Pancreas (tissue), 10 donors: ENCODE data around the gene CASP10. TPM values are rescaled to one million over a fixed set of nuclear protein-coding genes. Genes with fewer than 3 reads are reported as not detected.
"Not testable (repeated sequence)": the region's sequence is repeated elsewhere in the genome, so short reads cannot be mapped to it uniquely, and the experiment has no call there.

Source experiments
- ATAC-seq, 4 donors: fragments of 200-7000 bp; cut with Tn5 transposase; one replicate each; pipeline versions ENCODE4 v1.8.0 to v1.9.1; 2020; ENCODE audit warnings: mild to moderate bottlenecking in 4 of 4, moderate library complexity in 4 of 4
- DNase-seq, 6 donors: peaks; one replicate each; pipeline ENCODE4 v3.0.0-alpha.2; 2020
- FAIRE-seq: peaks from 2 replicates; lab custom pipeline; 2012; peaks lifted over from hg19 to GRCh38; lab: Jason Lieb, UNC
- H3K27ac ChIP-seq, 4 donors: fragments of 200-600 bp; sonication (generic); 1 replicate in 3 of 4; 2 replicates in 1 of 4; pipeline versions ENCODE4 v1.5.0 to v1.8.0; 2020
- H3K27me3 ChIP-seq, 4 donors: fragments of 200-600 bp; one replicate each; pipeline ENCODE4 v1.8.0; 2021
- H3K36me3 ChIP-seq, 3 donors: fragments of 200-600 bp; sonication (generic) in 1 of 3; one replicate each; pipeline versions ENCODE4 v1.5.0 to v1.8.0; 2020 to 2021
- H3K4me1 ChIP-seq, 3 donors: fragments of 200-600 bp; one replicate each; pipeline ENCODE4 v1.8.0; 2021
- H3K4me3 ChIP-seq, 4 donors: fragments of 200-600 bp; sonication (generic) in 2 of 4; one replicate each; pipeline versions ENCODE4 v1.5.0 to v1.8.0; 2020 to 2021
- H3K9me3 ChIP-seq, 4 donors: fragments of 200-600 bp; one replicate each; pipeline ENCODE4 v1.8.0; 2021
- CTCF ChIP-seq, 4 donors: fragments of 200-600 bp; sonication (generic) in 3 of 4; IDR thresholded peaks; one replicate each; pipeline versions ENCODE4 v1.5.0 to v1.8.0; 2021; ENCODE audit warnings: antibody characterized with exemption in 4 of 4
- WGBS, 2 donors: extraction: QIAGEN DNeasy Blood & Tissue Kit; methylation state at CpG; one replicate each; pipeline ENCODE4 v1.1.7; 2013; 5-methylcytosine and 5-hydroxymethylcytosine counted together
- intact Hi-C, 3 donors: fragments of 100-400 bp; cut with DNase I; formaldehyde crosslinking; loops; one replicate each; pipeline versions ENCODE4 v1.11.1 to v1.14.2; 2022
- polyA plus RNA-seq, 2 donors: library from polyadenylated mRNA; stranded (reverse); fragments of 200-250 nt; gene quantifications; one replicate each; pipeline ENCODE4 v1.2.3, GENCODE V29; 2013
- total RNA-seq, 6 donors: library from RNA; stranded (reverse); fragmentation: NEBNext Ultra II Directional in 4 of 6; extraction: Animal tissue kit (Norgen Biotek cat#: 25700) in 4 of 6; gene quantifications; one replicate each; pipeline versions ENCODE4 v1.2.1 to v1.2.4, GENCODE V29; 2021 to 2023
- donor health status: healthy with polysubstance abuse.
- donor health status: DM: no; HTN: no; CAD: no; lungs with moderate emphysema.
- donor health status: DM: no; HTN: no; CAD: no.
- donor health status: control.
- donor health status: control.
- donor health status: Bipolar disorder and iron deficiency.
- donor health status: DM: yes; HTN: yes; CAD: no.
- donor health status: DM: no; HTN: no; CAD: no.
- donor health status: DM: no; HTN: no; CAD: no.
- donor health status: DM: yes; HTN: yes; CAD: no.

CASP10 gene
- total and polyA plus RNA-seq, 8 donors, result 3.0 to 11.7 (median 5.1) TPM

GRCh38 chr2:201138401-201138970, 44.5 kb upstream of the CASP10 start:
- Histone ChIP-seq H3K27ac (no peak overlapping the region), H3K36me3 (peaks cover 0 to 77% (median 31%) of the 10 kb centered on the region in 3 donors), H3K27me3 (no peaks in the 10 kb centered on the region), H3K9me3 (no peaks in the 10 kb centered on the region), H3K4me1 (no peaks in the 10 kb centered on the region), H3K4me3 (no peak overlapping the region)
- FAIRE-seq, result no peak
- ATAC-seq, result no peak
- no peak for TF ChIP-seq CTCF (IDR thresholded peaks at IDR 0.05)
- DNase-seq, result no peak
- intact Hi-C loops, result no loop called here
- 90 to 93% methylated on average over 15 of the region's 15 CpGs for WGBS, 2 donors

GRCh38 chr2:201138986-201139781, 43.8 kb upstream of the CASP10 start:
- H3K9me3 ChIP-seq, H3K27ac ChIP-seq, FAIRE-seq, H3K4me1 ChIP-seq, ATAC-seq, DNase-seq, H3K4me3 ChIP-seq, H3K27me3 ChIP-seq, intact Hi-C loops: not testable (repeated sequence)
- 72 to 90% methylated on average over 12 to 14 of the region's 14 CpGs for WGBS, 2 donors
- H3K36me3 ChIP-seq, result peaks cover 0 to 77% (median 31%) of the 10 kb centered on the region in 3 donors

- intact Hi-C loops, result no loop called here
- FAIRE-seq (no peak), ATAC-seq (no peak), DNase-seq (no peak)
- Histone ChIP-seq H3K36me3 (peaks cover 0 to 77% (median 31%) of the 10 kb centered on the region in 3 donors), H3K4me1 (peaks cover 5 to 13% (median 13%) of the 10 kb centered on the region in 3 donors), H3K4me3 (no peak overlapping the region), H3K9me3 (no peaks in the 10 kb centered on the region), H3K27me3 (no peaks in the 10 kb centered on the region), H3K27ac (no peak overlapping the region)
- 82 to 86% methylated on average over 34 of the region's 34 CpGs for WGBS, 2 donors
- no peak for TF ChIP-seq CTCF (IDR thresholded peaks at IDR 0.05)
Observed at GRCh38 chr2:201139836-201140604, 42.9 kb upstream of the CASP10 start.

GRCh38 chr2:201144101-201145051, 38.6 kb upstream of the CASP10 start:
- no peak for TF ChIP-seq CTCF (IDR thresholded peaks at IDR 0.05)
- Histone ChIP-seq H3K4me1 (peaks cover 9 to 27% (median 15%) of the 10 kb centered on the region in 3 donors), H3K27me3 (no peaks in the 10 kb centered on the region), H3K9me3 (no peaks in the 10 kb centered on the region), H3K4me3 (no peak overlapping the region), H3K27ac (peak overlapping the region in 1 of 4 donors; percentile 8), H3K36me3 (peaks cover 0 to 44% (median 0%) of the 10 kb centered on the region in 3 donors)
- WGBS, 2 donors, result 45 to 46% methylated on average over 5 of the region's 5 CpGs
- ATAC-seq (peak; percentile 77 to 88 (median 84)), FAIRE-seq (no peak), DNase-seq (no peak)
- intact Hi-C loops, result no loop called here
